Retinal pigment epithelial cell (primary cell): ENCODE data around the gene DCN.
A peak's percentile ranks its signal among the peaks of the same experiment; 100 is the strongest.

Source experiments
- DNase-seq: peaks from one replicate; pipeline ENCODE4 v3.0.0-alpha.2; 2010; ENCODE audit warnings: low read depth
- H3K4me3 ChIP-seq: 2 replicates; pipeline ENCODE4 v1.5.1; 2011; ENCODE audit warnings: mild to moderate bottlenecking, low read length, control low read depth, moderate library complexity
- CTCF ChIP-seq: conservative IDR thresholded peaks from 2 replicates; pipeline ENCODE4 v1.5.1; 2011; ENCODE audit warnings: low read depth, low read length, control low read depth, inconsistent platforms

DCN gene

GRCh38 chr12:91205811-91206210 is 23.2 kb upstream of the DCN start:
- no peak for TF ChIP-seq CTCF
- no peak for DNase-seq
- H3K4me3 ChIP-seq = no peak overlapping the region

- TF ChIP-seq CTCF = no peak
- DNase-seq = no peak
- H3K4me3 ChIP-seq = no peak overlapping the region
Measured at GRCh38 chr12:91204421-91204820, 21.8 kb upstream of the DCN start.

- no peak for TF ChIP-seq CTCF
Measured at GRCh38 chr12:91203610-91204009, 21.0 kb upstream of the DCN start.

GRCh38 chr12:91202390-91202789 is 19.8 kb upstream of the DCN start:
- H3K4me3 ChIP-seq = no peak overlapping the region
- DNase-seq = no peak
- no peak for TF ChIP-seq CTCF

More at GRCh38 chr12:91203610-91204009, 21.0 kb upstream of the DCN start:
- no peak overlapping the region for H3K4me3 ChIP-seq
- DNase-seq = no peak

- TF ChIP-seq CTCF = no peak
- H3K4me3 ChIP-seq = no peak overlapping the region
- no peak for DNase-seq
Measured at GRCh38 chr12:91196436-91196835, 13.8 kb upstream of the DCN start.

- no peak for TF ChIP-seq CTCF
- peak; percentile 53 for DNase-seq
- H3K4me3 ChIP-seq = no peak overlapping the region
Measured at GRCh38 chr12:91194500-91194899, 11.9 kb upstream of the DCN start.

GRCh38 chr12:91191513-91192111 is 9.0 kb upstream of the DCN start:
- no peak for DNase-seq
- H3K4me3 ChIP-seq = no peak overlapping the region
- no peak for TF ChIP-seq CTCF
